ENCODE data around the gene AGBL4.

The AGBL4 gene

GRCh38 chr1:49686107-49686506 lies 337.6 kb downstream of the AGBL4 start:
- H3K4me1 Mint-ChIP-seq, result no peaks in the 10 kb centered on the region
- peaks cover 46% of the 10 kb centered on the region for H3K9me3 Mint-ChIP-seq
- no peak overlapping the region for H3K27ac Mint-ChIP-seq
- H3K36me3 Mint-ChIP-seq (ENCODE audit: low read depth), result no peaks in the 10 kb centered on the region
- TF ChIP-seq CTCF (IDR thresholded peaks at IDR 0.05; ENCODE audit: unreplicated experiment in 3 of 3), result no peak
- H3K4me3 Mint-ChIP-seq, result no peak overlapping the region
- H3K27me3 Mint-ChIP-seq (ENCODE audit: low read depth), result no peaks in the 10 kb centered on the region

GRCh38 chr1:49677706-49678105 lies 346.0 kb downstream of the AGBL4 start:
- Mint-ChIP-seq H3K27me3 (ENCODE audit: low read depth) (no peaks in the 10 kb centered on the region), H3K27ac (no peak overlapping the region), H3K36me3 (ENCODE audit: low read depth) (no peaks in the 10 kb centered on the region), H3K4me3 (no peak overlapping the region), H3K9me3 (peaks cover 20% of the 10 kb centered on the region), H3K4me1 (no peaks in the 10 kb centered on the region)
- no peak for TF ChIP-seq CTCF (IDR thresholded peaks at IDR 0.05; ENCODE audit: unreplicated experiment in 3 of 3)

- Mint-ChIP-seq H3K9me3 (peaks cover 30% of the 10 kb centered on the region), H3K27me3 (ENCODE audit: low read depth) (no peaks in the 10 kb centered on the region), H3K36me3 (ENCODE audit: low read depth) (no peaks in the 10 kb centered on the region), H3K27ac (no peak overlapping the region), H3K4me3 (no peak overlapping the region), H3K4me1 (no peaks in the 10 kb centered on the region)
- TF ChIP-seq CTCF (IDR thresholded peaks at IDR 0.05; ENCODE audit: unreplicated experiment in 3 of 3), result no peak
Measured at GRCh38 chr1:49651136-49651535, 372.6 kb downstream of the AGBL4 start.

GRCh38 chr1:49630156-49630555 lies 393.6 kb downstream of the AGBL4 start:
- Mint-ChIP-seq H3K27ac (no peak overlapping the region), H3K4me3 (no peak overlapping the region), H3K27me3 (ENCODE audit: low read depth) (no peaks in the 10 kb centered on the region), H3K36me3 (ENCODE audit: low read depth) (no peaks in the 10 kb centered on the region), H3K4me1 (no peaks in the 10 kb centered on the region), H3K9me3 (peaks cover 36% of the 10 kb centered on the region)
- no peak for TF ChIP-seq CTCF (IDR thresholded peaks at IDR 0.05; ENCODE audit: unreplicated experiment in 3 of 3)

GRCh38 chr1:49627781-49628180 lies 396.0 kb downstream of the AGBL4 start:
- Mint-ChIP-seq H3K36me3 (ENCODE audit: low read depth) (no peaks in the 10 kb centered on the region), H3K27me3 (ENCODE audit: low read depth) (no peaks in the 10 kb centered on the region), H3K4me3 (no peak overlapping the region), H3K27ac (no peak overlapping the region), H3K4me1 (no peaks in the 10 kb centered on the region), H3K9me3 (peaks cover 45% of the 10 kb centered on the region)
- no peak for TF ChIP-seq CTCF (IDR thresholded peaks at IDR 0.05; ENCODE audit: unreplicated experiment in 3 of 3)

- no peak overlapping the region for H3K4me3 Mint-ChIP-seq
Measured at GRCh38 chr1:49626472-49626871, 397.3 kb downstream of the AGBL4 start.

More at GRCh38 chr1:49626472-49626871, 397.3 kb downstream of the AGBL4 start:
- TF ChIP-seq CTCF (IDR thresholded peaks at IDR 0.05; ENCODE audit: unreplicated experiment in 3 of 3), result no peak
- no peaks in the 10 kb centered on the region for H3K4me1 Mint-ChIP-seq
- peaks cover 42% of the 10 kb centered on the region for H3K9me3 Mint-ChIP-seq
- no peak overlapping the region for H3K27ac Mint-ChIP-seq
- H3K27me3 Mint-ChIP-seq (ENCODE audit: low read depth), result no peaks in the 10 kb centered on the region
- no peaks in the 10 kb centered on the region for H3K36me3 Mint-ChIP-seq (ENCODE audit: low read depth)

Measured in nephron (organoid).